GM10248 (cell line): ENCODE data around the gene USP22.
"Not testable (repeated sequence)": the region's sequence is repeated elsewhere in the genome, so short reads cannot be mapped to it uniquely, and the experiment has no call there.

Experiments
- CTCF ChIA-PET: fragments of 300-600 bp; sonication (Branson Sonifier 250); formaldehyde crosslinking; extraction: SDS; loops from one replicate; lab custom pipeline; 2021; ENCODE audit warnings: antibody characterized with exemption; lab: Yijun Ruan, JAX
- POLR2A ChIA-PET: fragments of 350-650 bp; sonication (Branson Sonifier 250); formaldehyde crosslinking; extraction: SDS; loops from one replicate; lab custom pipeline; 2020; ENCODE audit warnings: antibody characterized with exemption; lab: Yijun Ruan, JAX
- DNase-seq: peaks from one replicate; pipeline ENCODE4 v3.0.0; 2012; ENCODE audit errors: extremely low spot score
- CTCF ChIP-seq: IDR thresholded peaks from 2 replicates; pipeline ENCODE4 v1.5.1; 2012; ENCODE audit warnings: mild to moderate bottlenecking, low read depth; ENCODE audit errors: extremely low read depth, missing control alignments, control extremely low read depth

Gene USP22

GRCh38 chr17:21072745-21073197, 30.0 kb upstream of the USP22 start:
- no peak for DNase-seq
- ChIA-PET CTCF (no interaction called here), POLR2A (no interaction called here)
- no peak for TF ChIP-seq CTCF

GRCh38 chr17:21066394-21066793, 23.6 kb upstream of the USP22 start:
- no peak for TF ChIP-seq CTCF
- no peak for DNase-seq
- ChIA-PET POLR2A (no interaction called here), CTCF (interaction anchor here (1.1 to 1.6 kb wide), 2 partner anchors 33 to 53 kb away, joined by 4 to 5 read pairs; no protein-coding TSS in a partner anchor)

GRCh38 chr17:21061971-21062526, 19.2 kb upstream of the USP22 start:
- DNase-seq: peak; percentile 67
- ChIA-PET CTCF (no interaction called here), POLR2A (no interaction called here)

GRCh38 chr17:21061158-21061835, 18.5 kb upstream of the USP22 start:
- TF ChIP-seq CTCF: no peak
- ChIA-PET POLR2A (no interaction called here), CTCF (interaction anchor here (1.4 kb wide), 1 partner anchor 9 kb away, joined by 4 read pairs; no protein-coding TSS in a partner anchor)
- DNase-seq: no peak

More at GRCh38 chr17:21061971-21062526, 19.2 kb upstream of the USP22 start:
- peak; percentile 6 for TF ChIP-seq CTCF

GRCh38 chr17:21059761-21060160, 16.9 kb upstream of the USP22 start:
- CTCF ChIA-PET: interaction anchor here (1.0 to 1.7 kb wide), 3 partner anchors 16 to 58 kb away, joined by 3 to 8 read pairs (median 4); partner anchors contain the start of gene USP22
- TF ChIP-seq CTCF: no peak
- POLR2A ChIA-PET: interaction anchor here (0.6 kb wide), 1 partner anchor 15 kb away, joined by 3 read pairs; no protein-coding TSS in a partner anchor
- DNase-seq: no peak

GRCh38 chr17:21058098-21058893, 15.5 kb upstream of the USP22 start:
- ChIA-PET POLR2A (interaction anchor here (0.9 kb wide), 1 partner anchor 15 kb away, joined by 3 read pairs; the partner anchor contains the start of gene USP22), CTCF (interaction anchor here (1.4 to 1.7 kb wide), 4 partner anchors 15 to 60 kb away, joined by 3 to 4 read pairs (median 4); no protein-coding TSS in a partner anchor)
- no peak for DNase-seq
- TF ChIP-seq CTCF: no peak

- POLR2A ChIA-PET: interaction anchor here (1.8 to 1.9 kb wide), 2 partner anchors 10 to 18 kb away, joined by 4 to 8 read pairs; partner anchors contain the start of gene USP22
- CTCF ChIA-PET: interaction anchor here (0.9 to 4.2 kb wide), 4 partner anchors 8 to 46 kb away, joined by 3 to 26 read pairs (median 10); partner anchors contain the start of gene USP22
These were observed 10.2 kb upstream of the USP22 start for GRCh38 chr17:21053056-21053455.

More at GRCh38 chr17:21053056-21053455, 10.2 kb upstream of the USP22 start:
- not testable (repeated sequence) for DNase-seq
